ENCODE results near the gene TGFBR3.

DNA sequence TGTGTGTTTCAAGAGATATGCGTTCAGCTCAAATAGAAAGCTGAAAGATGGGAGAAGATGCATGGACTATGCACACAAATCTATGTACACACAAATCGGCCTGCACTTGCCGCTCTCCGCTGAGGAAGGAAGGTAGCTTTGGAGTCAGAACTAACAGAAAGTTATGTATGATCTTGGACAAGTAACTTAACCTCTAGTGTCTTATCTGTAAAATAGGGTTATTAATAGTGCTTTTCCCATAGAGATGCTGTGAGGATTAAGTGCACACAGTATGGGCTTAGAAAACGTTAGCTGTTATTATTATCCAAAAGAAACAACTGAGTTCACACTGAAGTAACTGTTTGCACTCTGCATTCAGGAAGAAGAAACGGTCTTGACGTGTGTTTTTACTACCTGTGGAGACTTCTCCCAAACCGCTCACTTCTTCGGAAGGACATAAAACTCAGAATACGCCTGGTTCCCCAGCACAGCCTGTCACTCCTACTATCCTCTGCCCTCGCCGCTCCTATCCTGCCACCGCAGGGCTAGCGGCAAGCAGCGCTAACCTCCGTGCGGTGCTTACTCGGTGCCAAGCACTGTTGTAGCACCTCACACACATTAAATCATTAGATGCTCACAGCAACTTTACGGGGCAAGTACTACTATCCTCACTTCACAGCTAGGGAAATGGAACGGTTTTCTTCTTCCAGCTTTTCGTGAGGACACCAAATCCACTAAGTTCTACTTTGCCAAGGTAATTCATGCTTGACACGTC, 1.3 kb downstream of the TGFBR3 start:
- no peak for TF ChIP-seq EZH2phosphoT487 (IDR thresholded peaks at IDR 0.05; ENCODE audit: insufficient read depth, low read depth)
- TF ChIP-seq EZH2 (IDR thresholded peaks at IDR 0.05; ENCODE audit: insufficient read depth, poor library complexity, severe bottlenecking) = no peak

All from GM23248 (cell line).